CD4-positive, alpha-beta T cell treated with Interleukin-15 for 4 hours (primary cell): Measurements from ENCODE around the gene ANKRD35.

Experiments
- DNase-seq: peaks from one replicate; pipeline ENCODE4 v3.0.0-alpha.2; 2020; ENCODE audit warnings: low spot score

The ANKRD35 gene

DNA sequence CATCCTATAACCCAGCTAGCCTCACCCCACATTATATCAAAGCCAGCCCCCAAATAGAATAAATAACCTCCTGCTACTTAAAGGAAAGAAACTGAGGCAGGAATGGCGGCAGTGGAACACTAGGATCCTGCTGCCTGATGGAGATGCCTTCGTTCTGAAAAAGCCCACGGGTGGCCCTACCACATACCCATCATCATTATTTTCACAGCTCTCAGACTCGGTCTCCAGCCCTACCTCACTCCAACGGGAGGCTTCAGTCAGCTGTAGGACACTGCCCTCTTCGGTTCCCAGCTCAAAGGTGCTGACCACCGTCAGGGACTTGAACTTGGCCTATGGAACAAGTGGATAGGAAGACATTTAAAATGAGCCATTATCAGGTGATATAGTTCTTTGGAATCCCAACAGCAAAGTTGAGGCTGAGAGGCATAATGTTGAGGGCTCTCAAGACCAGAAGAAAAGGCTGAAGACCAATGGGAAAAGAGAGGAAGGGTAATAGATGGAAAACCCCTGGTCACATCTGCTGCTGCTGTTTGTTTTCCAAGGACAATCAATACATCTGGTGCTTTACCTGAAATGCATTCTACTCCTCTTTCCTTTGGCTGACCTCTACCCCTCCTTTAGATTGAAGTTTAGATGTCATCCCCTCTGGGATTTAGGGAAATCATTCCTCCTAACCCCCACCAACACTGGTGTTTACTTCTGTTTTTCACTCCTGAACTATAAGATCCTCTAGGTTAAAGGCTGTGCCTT lies 7.8 kb upstream of the ANKRD35 start:
- no peak for DNase-seq

DNA sequence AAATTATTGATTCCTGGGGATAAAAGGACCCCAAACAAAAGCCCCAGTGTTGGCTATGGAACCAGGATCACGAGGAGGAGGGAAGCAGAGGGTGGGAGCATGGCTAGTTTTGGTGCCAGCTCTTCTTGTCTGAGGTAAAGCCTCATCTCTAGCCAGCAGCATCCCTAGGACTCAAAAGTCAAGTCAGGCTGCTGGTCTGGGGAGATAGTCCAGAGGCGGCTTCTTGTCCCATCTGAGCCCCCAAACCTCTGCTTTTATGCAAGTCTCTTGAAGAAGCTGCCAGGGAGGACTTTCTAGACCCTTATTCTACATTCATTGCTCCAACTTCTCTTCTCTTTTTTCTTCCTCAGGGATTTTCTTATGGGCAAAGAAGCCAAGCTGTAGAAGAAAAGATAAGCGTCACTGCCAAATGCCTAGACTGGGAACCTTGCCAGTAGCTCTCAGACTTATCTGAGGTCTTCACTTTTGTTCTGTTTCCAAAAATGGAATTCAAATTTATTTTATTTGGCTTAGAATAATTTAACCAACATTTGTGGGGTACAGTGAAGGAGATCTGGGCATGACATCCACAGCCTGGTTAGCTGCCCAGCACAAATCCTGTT lies 6.9 kb upstream of the ANKRD35 start:
- no peak for DNase-seq

DNA sequence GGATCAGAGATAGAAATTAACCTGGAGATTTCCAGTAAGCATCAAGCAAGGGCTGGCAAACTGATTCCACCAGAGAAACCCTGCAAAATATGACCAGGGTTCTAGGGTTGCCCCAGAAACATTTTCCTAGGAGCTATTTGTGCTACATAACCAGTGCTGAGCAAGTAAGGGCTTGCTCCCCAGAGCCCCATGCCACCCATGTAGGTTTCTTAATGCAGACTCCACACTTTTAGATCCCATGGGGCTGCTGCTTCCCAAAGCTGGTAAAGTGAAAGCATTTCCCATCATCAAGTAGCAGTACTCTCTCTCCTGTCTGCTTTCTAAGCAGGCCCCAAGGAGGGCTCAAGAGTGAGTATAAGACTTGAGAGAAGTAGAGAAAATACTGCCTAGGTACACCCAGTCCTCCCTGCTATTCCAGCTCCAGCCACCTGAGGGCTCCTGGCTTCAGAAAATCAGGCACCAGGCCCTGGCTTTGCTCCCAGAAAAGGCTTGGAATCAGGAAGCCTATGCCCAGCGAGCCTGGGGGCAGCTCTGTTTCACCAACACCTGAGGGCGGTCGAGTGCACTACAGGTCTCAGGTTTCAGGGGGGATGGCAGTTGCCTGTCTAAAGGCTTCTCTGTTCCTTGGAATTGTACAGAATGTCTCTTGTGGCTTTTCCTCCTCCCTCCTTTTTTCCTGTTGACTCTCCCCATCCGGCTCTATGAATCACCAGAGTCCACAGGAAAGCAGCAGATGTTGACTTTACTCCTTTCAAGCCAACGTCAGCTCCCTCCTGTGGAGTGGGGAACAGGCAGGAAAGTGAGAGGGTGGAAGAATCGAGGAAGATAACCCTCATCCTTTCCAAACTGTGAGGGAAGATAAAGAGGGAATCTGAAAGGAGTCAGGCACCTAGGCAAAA lies 6.2 kb upstream of the ANKRD35 start:
- peak; percentile 39 for DNase-seq

DNA sequence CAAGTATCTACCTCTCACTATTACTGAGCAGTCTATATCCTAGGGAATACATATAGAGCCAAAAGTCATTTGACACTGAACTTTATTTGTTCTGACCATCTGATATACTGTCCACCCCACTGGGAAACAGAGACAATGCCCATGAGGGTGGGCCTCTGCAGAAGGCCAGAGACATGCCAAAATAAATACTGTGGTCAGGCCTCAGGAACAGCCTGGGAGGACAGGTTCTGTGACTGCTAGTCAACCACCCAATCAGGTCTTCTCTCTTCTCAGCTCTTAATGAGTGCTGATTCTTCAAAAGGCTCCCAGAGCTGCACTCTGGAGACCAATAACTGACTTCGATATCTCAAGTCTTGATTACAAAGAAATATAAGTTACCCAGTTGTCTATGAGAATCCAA lies 5.5 kb upstream of the ANKRD35 start:
- DNase-seq = no peak

- DNase-seq = no peak
Measured at GRCh38 chr1:145889722-145890121, 4.1 kb upstream of the ANKRD35 start.

DNA sequence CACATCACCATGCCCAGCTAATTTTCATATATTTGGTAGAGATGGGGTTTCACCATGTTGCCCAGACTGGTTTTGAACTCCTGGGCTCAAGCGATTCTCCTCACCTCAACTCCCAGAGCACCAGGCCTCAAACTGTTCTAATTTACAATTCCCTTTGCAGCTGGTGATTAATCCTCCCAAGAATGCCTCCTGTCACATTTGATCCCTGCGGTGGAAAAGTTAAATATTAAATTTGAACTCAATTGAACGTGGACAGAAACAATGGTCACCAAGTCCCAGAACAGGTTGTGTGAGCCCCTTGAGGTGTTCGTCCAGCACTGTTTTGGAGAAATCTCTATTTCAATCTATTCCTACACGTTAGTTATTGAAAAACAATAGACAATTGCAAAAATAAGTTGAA lies 2.0 kb upstream of the ANKRD35 start:
- no peak for DNase-seq

GRCh38 chr1:145886816-145887215 lies 1.1 kb upstream of the ANKRD35 start:
- no peak for DNase-seq

- no peak for DNase-seq
Measured at GRCh38 chr1:145886390-145886789, 724 bp upstream of the ANKRD35 start.

- no peak for DNase-seq
Measured at GRCh38 chr1:145884675-145885074, 991 bp downstream of the ANKRD35 start.

- no peak for DNase-seq
Measured at GRCh38 chr1:145879775-145880174, 5.9 kb downstream of the ANKRD35 start.

- DNase-seq = no peak
Measured at GRCh38 chr1:145878724-145879123, 6.9 kb downstream of the ANKRD35 start.

DNA sequence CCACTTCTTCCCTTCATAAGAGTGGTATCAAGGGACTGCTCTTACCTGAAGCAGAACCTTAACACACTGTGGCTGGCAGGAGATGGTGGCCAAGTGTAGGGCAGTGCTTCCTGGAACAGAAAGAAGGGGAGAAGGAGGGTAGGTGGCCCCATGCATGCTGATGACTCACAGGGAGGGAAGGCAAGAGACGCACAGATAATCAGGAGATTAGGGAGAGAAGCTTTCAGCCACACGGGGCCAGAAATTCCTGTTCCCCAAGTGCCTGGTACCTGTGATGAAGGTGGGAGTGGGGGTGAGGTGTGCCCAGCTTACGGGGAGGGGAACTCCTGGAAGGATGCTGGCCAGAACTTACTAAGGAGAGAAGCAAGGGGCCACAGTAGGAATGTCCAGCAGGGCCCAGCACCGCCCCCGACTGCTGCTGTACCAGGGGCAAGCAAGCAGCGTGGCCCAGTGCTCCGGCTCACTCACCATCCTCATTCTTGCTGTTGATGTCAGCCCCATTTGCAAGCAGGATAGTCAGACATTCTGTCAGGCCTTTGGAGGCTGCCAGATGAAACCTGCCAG lies 7.7 kb downstream of the ANKRD35 start:
- DNase-seq = no peak

DNA sequence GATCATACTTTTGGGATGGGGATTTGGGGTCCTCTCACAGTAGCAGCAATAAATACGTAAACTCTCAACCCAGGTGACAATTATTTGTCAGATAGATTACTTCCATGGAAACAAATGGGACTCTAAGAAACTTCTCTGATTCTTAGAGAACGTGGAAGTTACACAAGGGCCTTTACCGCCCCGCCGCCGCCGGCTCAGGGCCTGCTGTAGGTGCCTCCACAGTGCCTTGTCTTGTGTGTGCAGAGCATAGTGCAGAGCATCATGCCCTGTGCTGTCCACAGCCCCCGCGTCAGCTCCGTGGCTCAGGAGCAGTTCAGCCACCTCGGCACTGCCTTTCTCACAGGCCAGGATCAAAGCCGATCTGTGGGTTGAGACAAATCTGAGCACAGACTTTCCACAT lies 11.0 kb downstream of the ANKRD35 start:
- no peak for DNase-seq

GRCh38 chr1:145871994-145872924 lies 13.4 kb downstream of the ANKRD35 start:
- peak; percentile 12 for DNase-seq

DNA sequence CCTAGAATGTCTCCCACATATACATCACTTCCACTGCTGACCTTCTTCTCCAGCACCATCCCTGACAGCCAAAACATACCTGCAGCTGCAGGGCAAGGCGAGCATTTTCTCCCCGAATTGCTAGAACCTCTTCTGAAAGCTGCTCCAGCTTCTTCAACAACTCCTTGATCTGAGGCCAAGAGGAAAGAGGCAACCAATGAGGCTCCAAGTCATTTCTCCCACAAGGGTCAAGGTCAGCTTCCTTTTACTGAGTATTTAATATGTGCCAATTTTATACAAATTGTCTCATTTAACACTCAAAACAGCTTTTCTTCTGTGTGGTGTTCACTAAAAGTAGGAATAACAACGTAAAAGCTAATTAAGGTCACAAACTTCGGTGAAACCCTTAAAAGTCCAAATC lies 17.4 kb downstream of the ANKRD35 start:
- DNase-seq = no peak

GRCh38 chr1:145863282-145864018 lies 22.2 kb downstream of the ANKRD35 start:
- DNase-seq = no peak

DNA sequence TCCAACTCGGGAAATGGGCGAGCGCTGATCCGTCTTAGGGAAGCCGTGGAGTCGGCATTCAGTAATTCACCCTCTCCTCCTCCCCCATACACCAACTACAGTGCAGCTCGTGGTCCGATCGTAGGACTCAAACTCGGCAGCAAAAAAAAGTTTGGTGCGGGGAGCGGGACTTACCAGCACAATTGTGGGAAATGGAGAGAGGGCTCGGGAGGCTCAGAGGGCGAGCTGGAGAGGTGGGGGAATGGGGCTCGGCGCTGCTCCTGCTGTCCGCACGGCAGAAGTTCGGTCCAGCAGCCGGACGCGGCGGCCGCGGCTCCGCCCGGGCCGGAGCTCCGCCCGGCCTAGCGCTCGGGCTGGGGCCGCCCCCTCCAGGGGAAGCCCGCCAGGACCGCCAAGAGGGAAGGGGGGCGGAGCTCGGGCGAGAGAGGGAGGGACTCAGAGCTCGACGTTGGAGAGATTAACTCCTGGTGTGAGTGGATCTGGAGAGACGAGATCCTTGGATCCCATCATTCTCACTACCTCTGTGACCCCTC lies 26.1 kb downstream of the ANKRD35 start:
- peak; percentile 68 for DNase-seq

DNA sequence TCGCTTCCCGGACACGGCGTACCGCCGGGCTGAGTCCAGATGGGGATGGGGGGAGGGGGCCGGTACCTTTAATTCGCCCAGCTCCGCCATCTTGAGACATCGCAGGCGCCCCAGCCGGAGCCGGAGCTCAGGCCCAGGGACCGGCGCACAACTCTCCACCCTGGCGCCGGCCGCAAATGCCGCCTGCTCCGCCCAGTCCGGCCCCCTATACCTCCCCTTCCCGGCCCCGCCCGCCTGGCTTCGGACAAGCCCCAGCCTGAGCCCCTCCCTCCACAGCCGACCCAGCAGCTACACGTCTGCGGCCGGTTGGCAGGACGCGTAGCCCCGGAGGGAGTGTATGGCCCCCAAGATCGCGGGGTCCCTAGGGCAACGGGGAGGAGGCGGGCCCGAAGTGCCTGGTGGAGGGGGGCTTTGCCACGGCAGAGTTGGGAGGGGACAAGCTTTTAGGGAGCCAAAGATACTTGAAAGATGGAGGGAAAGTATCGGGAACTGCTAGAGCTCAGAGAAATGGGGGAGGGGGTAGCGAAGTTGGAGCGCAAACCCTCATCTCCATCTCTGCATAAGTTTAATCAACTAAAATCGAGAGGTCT lies 26.7 kb downstream of the ANKRD35 start, which contains the start of gene PIAS3:
TSS of gene PIAS3 (minus strand) at position 181 of the 590 bp plus-strand sequence. CDS start at position 90, 91 bp downstream.
- DNase-seq = peak; percentile 79

DNA sequence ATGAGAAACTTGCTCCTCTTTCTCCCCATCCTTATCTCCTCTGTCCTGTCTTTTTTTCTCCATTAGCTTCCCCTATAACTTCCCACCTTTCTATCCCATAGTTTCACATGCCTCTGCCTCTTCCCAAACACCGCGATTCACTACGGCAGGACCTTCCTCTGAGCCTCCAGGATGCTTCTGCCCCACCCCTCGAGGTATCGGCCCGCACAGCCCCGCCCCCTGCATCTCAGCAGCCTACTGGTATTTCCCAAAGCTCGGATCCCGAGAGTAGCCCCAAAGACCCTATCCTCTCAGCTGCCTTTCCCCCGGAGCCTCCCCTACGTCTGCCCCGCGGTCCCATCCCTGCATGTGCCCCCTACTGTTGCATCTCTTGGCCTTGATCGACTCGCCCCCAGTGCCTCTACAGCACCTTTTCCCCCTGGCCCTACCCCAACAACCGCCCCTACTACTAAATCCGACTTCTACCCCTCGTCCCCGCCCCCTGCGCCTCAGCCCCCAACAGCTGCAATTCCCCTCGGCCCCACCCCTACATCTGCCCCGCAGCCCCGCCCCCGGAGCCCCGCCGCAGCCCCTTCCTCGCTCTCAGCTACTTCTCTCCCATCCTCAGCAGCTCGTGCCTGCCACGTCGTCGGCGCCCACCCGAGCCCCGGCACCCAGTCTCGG lies 27.3 kb downstream of the ANKRD35 start:
- DNase-seq = peak; percentile 30
